DOHH2 (cell line): ENCODE results near the gene SRRM1.

Experiments used
- H3F3A ChIP-seq: fragments of 200-600 bp; sonication (generic), shearing (Covaris generic); 2 replicates; pipeline ENCODE4 v1.6.0; 2016; ENCODE audit warnings: antibody characterized with exemption, mild to moderate bottlenecking; ENCODE audit not compliant: control insufficient read depth, insufficient read depth
- H3K27ac ChIP-seq: fragments of 200-600 bp; sonication (generic); 2 replicates; pipeline ENCODE4 v1.5.1; 2014; ENCODE audit warnings: low read depth, mild to moderate bottlenecking, low read length, moderate library complexity
- H3K27me3 ChIP-seq: fragments of 200-600 bp; sonication (generic); 2 replicates; pipeline ENCODE4 v1.6.1; 2014; ENCODE audit warnings: mild to moderate bottlenecking, low read length, mixed read lengths; ENCODE audit not compliant: control insufficient read depth
- H3K36me3 ChIP-seq: fragments of 200-600 bp; sonication (generic); 2 replicates; pipeline ENCODE4 v1.6.1; 2014; ENCODE audit warnings: mild to moderate bottlenecking, low read length, moderate library complexity, mixed read lengths; ENCODE audit not compliant: control insufficient read depth
- H3K4me1 ChIP-seq: fragments of 200-600 bp; sonication (generic); 2 replicates; pipeline ENCODE4 v1.6.1; 2014; ENCODE audit warnings: mild to moderate bottlenecking, low read length, mixed read lengths; ENCODE audit not compliant: control insufficient read depth
- H3K4me2 ChIP-seq: fragments of 200-600 bp; sonication (generic); 2 replicates; pipeline ENCODE4 v1.6.0; 2014; ENCODE audit warnings: mild to moderate bottlenecking, low read length, moderate library complexity
- H3K4me3 ChIP-seq: fragments of 200-600 bp; sonication (generic); 2 replicates; pipeline ENCODE4 v1.5.1; 2014; ENCODE audit warnings: mild to moderate bottlenecking, low read length, mixed read lengths
- H3K79me2 ChIP-seq: fragments of 200-600 bp; sonication (generic); 2 replicates; pipeline ENCODE4 v1.6.1; 2014; ENCODE audit warnings: mild to moderate bottlenecking, low read length, mixed read lengths; ENCODE audit not compliant: control insufficient read depth
- H3K9me2 ChIP-seq: fragments of 200-600 bp; sonication (generic); replicated peaks from 2 replicates; pipeline ENCODE4 v1.6.1; 2014; ENCODE audit warnings: mild to moderate bottlenecking, low read length, mixed read lengths; ENCODE audit not compliant: control insufficient read depth
- H3K9me3 ChIP-seq: fragments of 200-600 bp; sonication (generic); 2 replicates; pipeline ENCODE4 v1.6.1; 2014; ENCODE audit warnings: antibody characterized with exemption, low read length, mixed read lengths; ENCODE audit not compliant: control insufficient read depth, insufficient read depth
- H4K20me1 ChIP-seq: fragments of 200-600 bp; sonication (generic); 2 replicates; pipeline ENCODE4 v1.6.0; 2014; ENCODE audit warnings: low read depth, mild to moderate bottlenecking, antibody characterized with exemption, low read length, moderate library complexity; ENCODE audit not compliant: control insufficient read depth, insufficient read depth
- CTCF ChIP-seq: fragments of 200-600 bp; sonication (generic); IDR thresholded peaks from one replicate; pipeline ENCODE4 v1.5.1; 2014; ENCODE audit warnings: antibody characterized with exemption, mild to moderate bottlenecking, low read depth, low read length; ENCODE audit not compliant: poor library complexity, severe bottlenecking
- EZH2phosphoT487 ChIP-seq: fragments of 200-600 bp; sonication (generic); IDR thresholded peaks from 2 replicates; pipeline ENCODE4 v1.6.1; 2017; ENCODE audit warnings: borderline replicate concordance, mild to moderate bottlenecking, antibody characterized with exemption, low read length, moderate library complexity, mixed read lengths

SRRM1 gene

GRCh38 chr1:24692351-24692980, 49.4 kb downstream of the SRRM1 start:
- H3K27ac ChIP-seq = no peak overlapping the region
- H3K9me3 ChIP-seq = no peaks in the 10 kb centered on the region
- no peaks in the 10 kb centered on the region for H3K79me2 ChIP-seq
- H3K27me3 ChIP-seq = no peaks in the 10 kb centered on the region
- H3F3A ChIP-seq = no peaks in the 10 kb centered on the region
- TF ChIP-seq CTCF (no peak), EZH2phosphoT487 (no peak)
- peaks cover 39% of the 10 kb centered on the region for H3K4me1 ChIP-seq
- H3K4me3 ChIP-seq = no peak overlapping the region
- H4K20me1 ChIP-seq = no peaks in the 10 kb centered on the region
- no peak overlapping the region for H3K4me2 ChIP-seq
- no peaks in the 10 kb centered on the region for H3K9me2 ChIP-seq
- no peaks in the 10 kb centered on the region for H3K36me3 ChIP-seq

DNA sequence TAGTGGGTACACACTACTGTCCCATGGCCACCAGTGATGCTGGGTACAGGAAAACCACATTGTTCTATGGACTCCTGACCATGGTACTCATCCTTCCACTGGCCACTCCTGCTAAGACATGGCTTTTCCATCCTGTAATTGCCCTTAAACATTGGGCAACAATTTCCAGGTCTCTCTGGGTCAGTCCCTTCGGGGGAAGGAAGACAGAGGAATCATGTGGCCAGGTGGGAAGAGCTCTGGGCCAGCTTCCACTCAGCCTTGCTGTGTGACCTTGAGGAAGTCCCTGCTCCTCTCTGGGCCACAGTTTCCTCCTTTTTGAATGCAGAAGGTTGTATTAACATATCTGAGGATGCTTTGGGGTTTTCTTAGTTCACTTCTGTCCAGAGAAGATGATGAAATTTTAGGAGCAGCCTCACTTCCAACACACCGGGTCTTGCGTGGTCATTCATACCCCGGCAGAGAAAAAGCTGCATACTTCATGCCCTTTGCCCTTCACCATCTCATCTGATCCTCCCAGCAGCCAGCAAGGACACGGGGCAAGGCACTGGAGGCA, 50.8 kb downstream of the SRRM1 start:
- TF ChIP-seq CTCF (no peak), EZH2phosphoT487 (no peak)
- H3K4me1 ChIP-seq = peaks cover 36% of the 10 kb centered on the region
- H4K20me1 ChIP-seq = no peaks in the 10 kb centered on the region
- H3K9me3 ChIP-seq = peaks cover 4% of the 10 kb centered on the region; the same call in 1 of the 2 replicates
- no peaks in the 10 kb centered on the region for H3K27me3 ChIP-seq
- H3K27ac ChIP-seq = no peak overlapping the region
- no peaks in the 10 kb centered on the region for H3F3A ChIP-seq
- H3K79me2 ChIP-seq = no peaks in the 10 kb centered on the region
- no peaks in the 10 kb centered on the region for H3K9me2 ChIP-seq
- H3K4me2 ChIP-seq = peak overlapping the region; percentile 12; the same call in 1 of the 2 replicates
- no peaks in the 10 kb centered on the region for H3K36me3 ChIP-seq
- H3K4me3 ChIP-seq = no peak overlapping the region

- Histone ChIP-seq H3K27ac (no peak overlapping the region), H3K9me3 (peaks cover 4% of the 10 kb centered on the region; the same call in 1 of the 2 replicates), H3K36me3 (no peaks in the 10 kb centered on the region)
Observed at GRCh38 chr1:24694380-24694843, 51.3 kb downstream of the SRRM1 start.

More at GRCh38 chr1:24694380-24694843, 51.3 kb downstream of the SRRM1 start:
- TF ChIP-seq EZH2phosphoT487 (no peak), CTCF (no peak)
- peaks cover 36% of the 10 kb centered on the region for H3K4me1 ChIP-seq
- no peaks in the 10 kb centered on the region for H3K27me3 ChIP-seq
- H3K4me2 ChIP-seq = peak overlapping the region; percentile 12; the same call in 1 of the 2 replicates
- no peaks in the 10 kb centered on the region for H3K79me2 ChIP-seq
- H3K4me3 ChIP-seq = no peak overlapping the region
- H3F3A ChIP-seq = no peaks in the 10 kb centered on the region
- no peaks in the 10 kb centered on the region for H3K9me2 ChIP-seq
- no peaks in the 10 kb centered on the region for H4K20me1 ChIP-seq
